Astrocyte (in vitro differentiated cells and primary cell): ENCODE results near the gene DZIP3.

Experiments
- EZH2 ChIP-seq: IDR thresholded peaks from 2 replicates; pipeline ENCODE4 v1.6.1; 2012; ENCODE audit warnings: mild to moderate bottlenecking, low read length, inconsistent platforms; ENCODE audit not compliant: insufficient read depth
- TF ChIP-seq, protein P1 (sequence below): IDR thresholded peaks from 2 replicates; pipeline ENCODE4 v1.5.1; 2011; ENCODE audit warnings: low read depth, mild to moderate bottlenecking, inconsistent platforms, low read length, moderate library complexity; ENCODE audit not compliant: insufficient read depth

DNA sequence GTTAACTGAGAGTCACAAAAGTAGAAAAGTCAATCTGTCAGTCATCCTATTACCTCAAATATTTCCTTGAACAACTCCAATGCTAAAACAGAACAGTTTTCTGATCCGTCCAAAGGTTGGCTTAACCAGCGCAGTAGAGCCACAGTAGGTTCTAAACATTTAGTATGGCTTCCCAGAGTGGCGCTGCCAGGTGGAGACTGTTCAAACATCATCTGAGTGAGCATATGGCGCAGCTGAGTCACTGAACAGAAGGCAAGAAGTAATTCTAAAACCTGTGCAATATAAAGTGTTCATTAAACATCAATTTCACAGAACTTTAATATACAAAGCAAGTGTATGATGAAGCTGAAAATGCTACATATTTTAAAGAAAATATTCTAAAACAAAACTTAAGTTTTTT, 20.2 kb upstream of the DZIP3 start:
- TF ChIP-seq, protein P1, sequence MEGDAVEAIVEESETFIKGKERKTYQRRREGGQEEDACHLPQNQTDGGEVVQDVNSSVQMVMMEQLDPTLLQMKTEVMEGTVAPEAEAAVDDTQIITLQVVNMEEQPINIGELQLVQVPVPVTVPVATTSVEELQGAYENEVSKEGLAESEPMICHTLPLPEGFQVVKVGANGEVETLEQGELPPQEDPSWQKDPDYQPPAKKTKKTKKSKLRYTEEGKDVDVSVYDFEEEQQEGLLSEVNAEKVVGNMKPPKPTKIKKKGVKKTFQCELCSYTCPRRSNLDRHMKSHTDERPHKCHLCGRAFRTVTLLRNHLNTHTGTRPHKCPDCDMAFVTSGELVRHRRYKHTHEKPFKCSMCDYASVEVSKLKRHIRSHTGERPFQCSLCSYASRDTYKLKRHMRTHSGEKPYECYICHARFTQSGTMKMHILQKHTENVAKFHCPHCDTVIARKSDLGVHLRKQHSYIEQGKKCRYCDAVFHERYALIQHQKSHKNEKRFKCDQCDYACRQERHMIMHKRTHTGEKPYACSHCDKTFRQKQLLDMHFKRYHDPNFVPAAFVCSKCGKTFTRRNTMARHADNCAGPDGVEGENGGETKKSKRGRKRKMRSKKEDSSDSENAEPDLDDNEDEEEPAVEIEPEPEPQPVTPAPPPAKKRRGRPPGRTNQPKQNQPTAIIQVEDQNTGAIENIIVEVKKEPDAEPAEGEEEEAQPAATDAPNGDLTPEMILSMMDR: no peak
- TF ChIP-seq EZH2: no peak
